ENCODE data around the gene DNAJC27. TPM values are rescaled to one million over a fixed set of nuclear protein-coding genes. Genes with fewer than 3 reads are reported as not detected.
"Not testable (repeated sequence)": the region's sequence is repeated elsewhere in the genome, so short reads cannot be mapped to it uniquely, and the experiment has no call there.

The DNAJC27 gene
- total RNA-seq, 2 donors from 2014 or later = 6.2 to 6.5 TPM

DNA sequence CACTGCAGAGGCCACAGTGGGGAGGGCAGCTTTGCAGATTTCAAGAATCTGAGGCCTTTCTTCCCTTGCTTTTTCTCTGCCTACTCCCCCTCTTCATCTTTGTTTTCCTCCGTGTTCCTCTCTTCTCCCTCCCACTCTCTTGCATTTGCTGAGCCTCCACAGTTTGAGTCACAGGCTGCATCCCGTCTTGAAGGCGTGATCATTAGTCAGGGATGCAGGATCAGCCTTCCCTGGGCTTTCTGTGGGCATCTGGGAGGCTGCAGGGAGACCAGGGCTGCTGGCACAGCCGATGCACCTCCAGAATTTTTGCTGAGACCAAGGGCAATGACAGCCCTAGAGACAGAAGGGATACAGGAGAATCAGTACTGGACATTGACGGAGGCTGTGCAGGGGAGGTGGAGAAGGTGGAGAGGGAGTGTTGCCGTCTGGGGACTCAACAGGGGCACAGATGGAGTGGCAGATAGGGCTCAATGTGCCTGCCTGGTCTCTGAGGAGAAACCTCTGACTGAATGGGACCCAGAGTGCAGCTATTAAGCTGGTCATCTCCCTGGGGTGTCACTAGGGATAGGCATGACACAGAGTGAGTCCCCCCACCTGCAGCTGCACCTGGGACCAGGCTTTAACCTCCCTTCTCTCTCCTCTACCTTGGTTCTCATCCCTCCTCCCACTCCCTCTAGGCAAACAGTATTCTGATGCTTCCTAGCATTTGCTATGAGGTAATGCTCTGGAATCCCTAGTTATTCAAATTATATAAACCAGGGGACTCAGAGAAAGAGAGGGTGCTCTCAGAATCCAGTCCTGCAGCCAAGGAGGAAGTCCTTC is 29.0 kb upstream of the DNAJC27 start:
- H3K4me3 ChIP-seq (ENCODE audit: low read length) = no peak overlapping the region
- TF ChIP-seq, protein P1, sequence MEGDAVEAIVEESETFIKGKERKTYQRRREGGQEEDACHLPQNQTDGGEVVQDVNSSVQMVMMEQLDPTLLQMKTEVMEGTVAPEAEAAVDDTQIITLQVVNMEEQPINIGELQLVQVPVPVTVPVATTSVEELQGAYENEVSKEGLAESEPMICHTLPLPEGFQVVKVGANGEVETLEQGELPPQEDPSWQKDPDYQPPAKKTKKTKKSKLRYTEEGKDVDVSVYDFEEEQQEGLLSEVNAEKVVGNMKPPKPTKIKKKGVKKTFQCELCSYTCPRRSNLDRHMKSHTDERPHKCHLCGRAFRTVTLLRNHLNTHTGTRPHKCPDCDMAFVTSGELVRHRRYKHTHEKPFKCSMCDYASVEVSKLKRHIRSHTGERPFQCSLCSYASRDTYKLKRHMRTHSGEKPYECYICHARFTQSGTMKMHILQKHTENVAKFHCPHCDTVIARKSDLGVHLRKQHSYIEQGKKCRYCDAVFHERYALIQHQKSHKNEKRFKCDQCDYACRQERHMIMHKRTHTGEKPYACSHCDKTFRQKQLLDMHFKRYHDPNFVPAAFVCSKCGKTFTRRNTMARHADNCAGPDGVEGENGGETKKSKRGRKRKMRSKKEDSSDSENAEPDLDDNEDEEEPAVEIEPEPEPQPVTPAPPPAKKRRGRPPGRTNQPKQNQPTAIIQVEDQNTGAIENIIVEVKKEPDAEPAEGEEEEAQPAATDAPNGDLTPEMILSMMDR (conservative IDR thresholded peaks at IDR 0.05) = no peak
- H3K9ac ChIP-seq (ENCODE audit: extremely low read depth, low read length, poor library complexity, severe bottlenecking) = no peak overlapping the region
- no peak overlapping the region for H3K27ac ChIP-seq (ENCODE audit: low read depth, low read length)
- 54 to 71% methylated on average over 4 to 6 of the region's 6 CpGs for WGBS, 2 experiments (ENCODE audit: insufficient coverage in 1 of 2, insufficient read length in 1 of 2)
- no peaks in the 10 kb centered on the region for H3K36me3 ChIP-seq (ENCODE audit: control insufficient read depth, insufficient read depth, low read length)
- no peaks in the 10 kb centered on the region for H3K9me3 ChIP-seq (ENCODE audit: control insufficient read depth, low read length)
- H3K9me3 Mint-ChIP-seq = no peaks in the 10 kb centered on the region
- H3K27me3 ChIP-seq (ENCODE audit: control insufficient read depth, insufficient read depth, low read length, poor library complexity, severe bottlenecking) = no peaks in the 10 kb centered on the region
- no peaks in the 10 kb centered on the region for H3K36me3 Mint-ChIP-seq (ENCODE audit: low read depth)
- peaks cover 6% of the 10 kb centered on the region for H3K4me1 Mint-ChIP-seq
- H3K4me1 ChIP-seq (ENCODE audit: control insufficient read depth, insufficient read depth, low read length) = no peaks in the 10 kb centered on the region
- H3K4me3 Mint-ChIP-seq = no peak overlapping the region
- DNase-seq = no peak
- H3K27ac Mint-ChIP-seq = no peak overlapping the region
- peaks cover 7% of the 10 kb centered on the region for H3K27me3 Mint-ChIP-seq (ENCODE audit: insufficient read depth)

DNA sequence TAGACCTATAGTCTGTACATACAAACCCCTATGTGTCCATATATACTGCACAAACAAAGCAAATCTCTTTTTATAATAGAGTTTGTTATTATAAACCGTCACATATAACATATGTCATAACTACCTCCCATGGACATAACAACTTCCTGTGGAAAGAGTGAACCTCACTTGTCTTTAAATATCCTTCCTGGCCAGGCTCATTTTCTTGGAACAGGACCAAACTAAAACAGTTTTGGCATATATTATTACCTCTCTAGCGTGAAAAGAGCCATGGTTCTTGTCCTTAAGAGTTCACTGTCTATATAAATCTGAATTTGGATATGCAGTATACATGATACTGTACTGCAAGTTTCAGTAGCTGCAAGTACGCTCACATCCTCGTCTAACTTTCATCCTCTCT is 28.3 kb upstream of the DNAJC27 start:
- Mint-ChIP-seq H3K4me1 (peaks cover 6% of the 10 kb centered on the region), H3K9me3 (no peaks in the 10 kb centered on the region), H3K27me3 (ENCODE audit: insufficient read depth) (peaks cover 7% of the 10 kb centered on the region), H3K27ac (no peak overlapping the region), H3K36me3 (ENCODE audit: low read depth) (no peaks in the 10 kb centered on the region), H3K4me3 (no peak overlapping the region)
- Histone ChIP-seq H3K27ac (ENCODE audit: low read depth, low read length) (no peak overlapping the region), H3K9ac (ENCODE audit: extremely low read depth, low read length, poor library complexity, severe bottlenecking) (no peak overlapping the region), H3K4me1 (ENCODE audit: control insufficient read depth, insufficient read depth, low read length) (no peaks in the 10 kb centered on the region), H3K36me3 (ENCODE audit: control insufficient read depth, insufficient read depth, low read length) (no peaks in the 10 kb centered on the region), H3K4me3 (ENCODE audit: low read length) (no peak overlapping the region), H3K27me3 (ENCODE audit: control insufficient read depth, insufficient read depth, low read length, poor library complexity, severe bottlenecking) (no peaks in the 10 kb centered on the region), H3K9me3 (ENCODE audit: control insufficient read depth, low read length) (no peaks in the 10 kb centered on the region)
- TF ChIP-seq, protein P1 (conservative IDR thresholded peaks at IDR 0.05) = no peak
- DNase-seq = no peak
- 80 to 97% methylated on average over 2 to 4 of the region's 4 CpGs for WGBS, 2 experiments (ENCODE audit: insufficient coverage in 1 of 2, insufficient read length in 1 of 2)

GRCh38 chr2:24999097-24999496 is 27.3 kb upstream of the DNAJC27 start:
- not testable (repeated sequence) for H3K27ac Mint-ChIP-seq; H3K27ac ChIP-seq (ENCODE audit: low read depth, low read length); H3K36me3 ChIP-seq (ENCODE audit: control insufficient read depth, insufficient read depth, low read length); H3K4me1 ChIP-seq (ENCODE audit: control insufficient read depth, insufficient read depth, low read length); DNase-seq; H3K4me3 Mint-ChIP-seq; H3K9ac ChIP-seq (ENCODE audit: extremely low read depth, low read length, poor library complexity, severe bottlenecking); H3K4me3 ChIP-seq (ENCODE audit: low read length); H3K9me3 ChIP-seq (ENCODE audit: control insufficient read depth, low read length); H3K27me3 ChIP-seq (ENCODE audit: control insufficient read depth, insufficient read depth, low read length, poor library complexity, severe bottlenecking); H3K27me3 Mint-ChIP-seq (ENCODE audit: insufficient read depth); H3K9me3 Mint-ChIP-seq; H3K36me3 Mint-ChIP-seq (ENCODE audit: low read depth)
- peaks cover 11% of the 10 kb centered on the region for H3K4me1 Mint-ChIP-seq
- WGBS, 2 experiments (ENCODE audit: insufficient coverage in 1 of 2, insufficient read length in 1 of 2) = 79 to 100% methylated on average over 5 to 8 of the region's 8 CpGs
